ENCODE results near the gene GNAI3.

GNAI3 gene

GRCh38 chr1:109598655-109599054 lies 50.2 kb downstream of the GNAI3 start:
- DNase-seq (ENCODE audit: low spot score), result no peak

GRCh38 chr1:109603229-109603628 lies 54.8 kb downstream of the GNAI3 start:
- DNase-seq (ENCODE audit: low spot score), result no peak

DNA sequence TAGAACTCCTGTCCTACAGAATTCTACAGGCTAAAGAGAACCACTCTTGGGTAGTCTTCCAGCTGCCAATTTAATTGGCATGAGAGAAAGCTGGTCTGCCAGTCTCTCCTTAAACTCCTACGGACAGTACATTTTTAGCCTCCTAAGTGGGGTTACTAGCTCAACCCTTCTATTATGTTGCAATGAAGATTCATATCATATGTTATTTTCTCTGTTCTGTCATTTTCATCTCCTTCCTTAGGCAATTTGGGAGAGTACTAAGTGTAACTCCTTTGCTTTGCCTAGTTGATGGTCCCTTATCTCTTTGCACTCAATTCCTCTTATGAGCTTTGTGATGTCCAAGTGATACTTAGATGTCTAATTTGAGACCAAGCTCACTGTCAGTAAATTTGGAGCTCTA lies 57.0 kb downstream of the GNAI3 start:
- DNase-seq (ENCODE audit: low spot score), result no peak

- DNase-seq (ENCODE audit: low spot score), result no peak
Observed at GRCh38 chr1:109609881-109610280, 61.5 kb downstream of the GNAI3 start.

GRCh38 chr1:109610609-109611307 lies 62.3 kb downstream of the GNAI3 start:
- no peak for DNase-seq (ENCODE audit: low spot score)

DNA sequence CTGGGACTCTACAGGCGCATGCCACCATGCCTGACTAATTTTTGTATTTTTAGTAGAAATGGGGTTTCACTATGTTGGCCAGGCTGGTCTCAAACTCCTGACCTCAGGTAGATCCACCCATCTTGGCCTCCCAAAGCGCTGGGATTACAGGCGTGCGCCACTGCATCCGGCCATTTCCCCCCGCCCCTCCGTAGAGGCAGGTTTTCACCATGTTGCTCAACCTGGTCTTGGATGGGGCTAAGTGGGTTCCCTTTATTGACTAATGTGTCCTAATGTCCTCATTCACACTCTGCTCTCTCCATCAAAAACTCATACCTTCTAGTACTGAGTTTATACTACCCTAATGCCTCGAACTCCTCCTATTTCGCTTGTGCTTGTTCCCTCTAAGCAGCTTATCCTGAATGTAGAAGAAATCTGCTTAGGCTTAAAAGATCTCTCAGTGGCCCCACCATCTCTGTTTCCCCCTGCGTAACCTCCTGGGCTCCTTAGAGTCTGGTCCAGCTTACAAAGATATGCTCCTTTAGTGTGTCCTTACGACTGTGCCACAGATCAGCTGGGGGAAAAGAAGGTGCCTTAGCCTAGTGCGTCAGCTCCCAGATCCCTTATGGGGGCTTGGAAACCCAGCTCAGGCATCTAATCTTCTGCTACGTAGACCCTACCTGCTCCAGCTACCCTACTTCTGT lies 63.0 kb downstream of the GNAI3 start:
- no peak for DNase-seq (ENCODE audit: low spot score)

- DNase-seq (ENCODE audit: low spot score), result no peak
Observed at GRCh38 chr1:109613361-109614147, 65.1 kb downstream of the GNAI3 start.

DNA sequence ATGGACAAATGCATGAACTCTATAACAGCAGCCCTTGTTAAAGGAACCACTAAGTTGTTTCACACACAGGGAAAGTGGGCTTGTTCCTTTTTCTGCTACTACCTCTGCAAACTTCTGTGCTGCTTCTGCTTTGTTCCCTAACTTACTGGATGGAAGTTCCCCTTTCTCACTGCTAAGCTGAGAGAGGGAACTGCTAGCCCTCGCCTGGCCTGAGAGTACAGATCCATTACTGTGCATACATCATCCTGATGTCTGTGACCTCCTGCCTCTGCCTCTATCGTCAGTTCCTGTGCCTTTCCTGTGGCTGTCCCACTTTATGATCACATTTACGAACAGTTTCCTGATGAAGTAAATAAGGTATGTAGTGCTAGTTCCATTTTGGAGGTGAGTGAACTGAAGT lies 67.5 kb downstream of the GNAI3 start:
- DNase-seq (ENCODE audit: low spot score), result peak; percentile 35

- no peak for DNase-seq (ENCODE audit: low spot score)
Observed at GRCh38 chr1:109616391-109616790, 68.0 kb downstream of the GNAI3 start.

- DNase-seq (ENCODE audit: low spot score), result no peak
Observed at GRCh38 chr1:109617291-109617801, 68.9 kb downstream of the GNAI3 start.

GRCh38 chr1:109618661-109619575 lies 70.5 kb downstream of the GNAI3 start:
- no peak for DNase-seq (ENCODE audit: low spot score)

DNA sequence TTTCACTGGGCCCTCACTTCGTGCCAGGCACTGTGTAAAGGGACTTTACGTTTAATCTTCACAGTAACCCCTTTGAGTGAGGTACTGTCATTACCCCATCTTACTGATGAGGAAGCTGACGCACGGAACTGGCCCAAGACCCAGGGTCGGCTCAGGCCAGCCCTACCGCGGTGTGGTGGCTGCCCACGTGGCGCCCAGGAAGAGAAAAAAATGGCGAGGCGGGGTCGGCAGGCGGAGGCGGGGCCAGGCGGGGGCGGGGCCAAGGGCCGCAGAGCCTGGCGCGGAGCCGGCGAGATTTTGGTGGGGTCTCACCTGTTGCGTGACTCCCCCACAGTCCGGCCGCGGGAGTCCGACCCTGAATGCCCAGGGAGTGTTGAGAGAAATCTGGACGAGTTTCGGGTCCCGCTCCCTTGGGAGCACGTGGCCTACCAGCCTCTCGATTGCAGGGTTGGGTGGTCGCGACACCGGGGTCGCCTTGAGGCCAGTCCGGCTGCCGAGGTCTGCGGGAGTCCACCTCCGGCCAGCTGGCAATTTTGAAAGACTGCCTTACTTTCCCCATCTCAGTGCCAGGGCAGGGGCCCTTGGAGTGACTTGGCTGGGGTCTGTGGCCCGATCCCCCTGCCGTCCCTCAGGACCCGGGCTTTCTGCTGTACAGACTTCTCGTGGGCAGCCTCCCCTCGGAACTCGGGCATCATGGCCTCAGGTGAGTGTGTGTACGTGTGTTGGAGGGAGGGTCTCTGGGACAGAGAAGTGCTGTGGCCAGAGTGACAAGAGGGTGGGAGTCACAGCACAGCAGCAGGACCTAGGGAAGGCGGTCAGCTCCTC lies 71.4 kb downstream of the GNAI3 start, which contains the start of the genes AMPD2 and GNAT2:
AMPD2 (plus strand) TSS at position 262 of the 825 bp plus-strand sequence. CDS start 1,339 bp downstream, outside the sequence.
GNAT2 (minus strand) TSS at position 41 of the 825 bp plus-strand sequence. CDS start 6,746 bp downstream, outside the sequence.
- peak; percentile 65 for DNase-seq (ENCODE audit: low spot score)

GRCh38 chr1:109620401-109620791 lies 72.0 kb downstream of the GNAI3 start:
- no peak for DNase-seq (ENCODE audit: low spot score)

DNA sequence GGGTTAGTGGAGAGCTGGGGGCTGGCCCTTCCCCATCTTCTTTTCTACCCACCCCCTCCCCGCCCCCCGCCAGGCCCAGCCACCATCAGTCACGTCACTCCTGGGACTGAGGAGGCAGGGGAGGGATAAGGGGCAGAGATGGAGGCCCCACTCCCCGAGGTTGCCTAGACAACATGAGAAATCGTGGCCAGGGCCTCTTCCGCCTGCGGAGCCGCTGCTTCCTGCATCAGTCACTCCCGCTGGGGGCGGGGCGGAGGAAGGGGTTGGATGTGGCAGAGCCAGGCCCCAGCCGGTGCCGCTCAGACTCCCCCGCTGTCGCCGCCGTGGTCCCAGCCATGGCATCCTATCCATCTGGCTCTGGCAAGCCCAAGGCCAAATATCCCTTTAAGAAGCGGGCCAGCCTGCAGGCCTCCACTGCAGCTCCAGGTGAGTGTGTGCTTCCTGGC lies 72.4 kb downstream of the GNAI3 start:
- DNase-seq (ENCODE audit: low spot score), result peak; percentile 96

GRCh38 chr1:109621379-109622136 lies 73.1 kb downstream of the GNAI3 start:
- no peak for DNase-seq (ENCODE audit: low spot score)

GRCh38 chr1:109622137-109622892 lies 73.9 kb downstream of the GNAI3 start:
- DNase-seq (ENCODE audit: low spot score), result no peak

- DNase-seq (ENCODE audit: low spot score), result no peak
Observed at GRCh38 chr1:109622895-109623294, 74.5 kb downstream of the GNAI3 start.

DNA sequence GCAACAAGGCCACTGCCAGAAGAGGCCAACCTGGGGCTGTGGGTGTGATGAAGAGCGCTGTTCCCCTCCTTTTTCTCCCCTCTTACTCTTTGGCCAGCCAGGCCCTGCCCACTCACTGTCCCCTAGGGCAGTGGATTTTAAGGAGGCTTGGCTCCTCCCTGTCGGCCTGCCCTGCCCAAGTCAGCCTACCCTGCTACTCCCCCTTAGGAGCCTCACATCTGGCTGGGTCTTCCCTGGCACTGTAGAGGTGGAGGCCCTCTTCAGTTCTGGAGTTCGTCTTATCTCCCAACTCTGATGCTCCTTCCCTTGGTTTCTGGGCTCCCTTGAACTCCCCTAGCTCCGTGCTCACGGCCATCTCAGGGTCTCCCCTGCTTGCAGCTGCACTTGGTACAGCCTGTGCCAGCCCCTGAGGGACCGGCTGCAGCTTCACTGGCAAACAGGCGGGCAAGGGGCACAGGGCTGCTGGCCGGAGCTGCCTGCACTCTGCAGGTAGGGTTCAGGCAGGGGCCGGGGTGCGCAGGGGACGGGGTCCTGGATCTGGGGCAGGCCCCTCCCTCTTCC lies 75.3 kb downstream of the GNAI3 start:
- DNase-seq (ENCODE audit: low spot score), result no peak
